GM13977 (cell line): ENCODE results near the gene SYT1.

ENCODE experiments used
- DNase-seq: peaks from one replicate; pipeline ENCODE4 v3.0.0; 2012; ENCODE audit warnings: low spot score
- in situ Hi-C: fragments of 300-500 bp; cut with MboI; formaldehyde crosslinking; loops from one replicate; pipeline ENCODE4 v1.12.0; 2022; ENCODE audit warnings: low sequenced_read_pairs, low pct_unique_long_range_greater_than_20kb, mixed read lengths, inconsistent platforms; ENCODE audit not compliant: unreplicated experiment
- TF ChIP-seq, protein P1 (sequence below): IDR thresholded peaks from 2 replicates; pipeline ENCODE4 v1.5.1; 2012; ENCODE audit warnings: mild to moderate bottlenecking, control low read depth; ENCODE audit not compliant: insufficient read depth; ENCODE audit errors: extremely low read depth, missing control alignments

The SYT1 gene

DNA sequence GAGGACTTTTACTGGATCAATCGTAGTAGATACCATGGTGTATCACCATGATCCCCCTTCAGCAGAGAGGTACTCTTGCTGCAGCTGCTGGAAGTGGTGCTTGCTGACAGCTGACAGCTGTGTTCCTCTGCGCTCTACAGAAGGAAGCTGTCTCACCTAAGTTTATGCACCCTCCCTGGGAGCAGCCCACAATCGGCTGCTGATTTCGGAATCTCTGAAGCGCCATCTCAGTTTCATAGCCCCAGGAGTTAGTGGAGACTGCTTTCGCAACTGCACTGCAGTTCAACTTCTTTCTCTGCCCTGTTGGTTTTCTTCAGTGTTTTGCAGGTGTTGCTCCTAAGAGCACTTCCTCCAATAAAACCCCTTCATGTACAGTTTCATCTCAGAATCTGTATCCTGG is 588.3 kb downstream of the SYT1 start:
- in situ Hi-C loops = no loop called here
- no peak for DNase-seq

DNA sequence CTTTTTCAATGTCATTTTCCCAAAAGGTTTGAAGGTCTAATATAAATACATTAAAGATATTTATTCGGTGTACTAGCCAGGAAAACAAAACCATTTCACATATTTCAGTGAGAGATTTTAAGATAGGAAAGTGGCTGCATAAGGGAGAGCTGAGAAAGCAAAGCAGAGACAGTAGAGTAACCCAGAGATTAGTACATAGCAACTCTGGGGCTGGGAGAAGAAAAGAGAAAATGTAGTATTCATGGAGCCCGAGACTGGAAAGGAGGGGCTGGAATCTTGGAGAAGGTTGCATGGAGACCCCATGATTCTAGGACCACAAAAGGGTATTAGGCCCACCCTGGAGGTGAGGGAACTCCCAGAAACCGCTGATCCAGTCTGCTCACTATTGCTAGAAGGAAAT is 589.2 kb downstream of the SYT1 start:
- TF ChIP-seq, protein P1, sequence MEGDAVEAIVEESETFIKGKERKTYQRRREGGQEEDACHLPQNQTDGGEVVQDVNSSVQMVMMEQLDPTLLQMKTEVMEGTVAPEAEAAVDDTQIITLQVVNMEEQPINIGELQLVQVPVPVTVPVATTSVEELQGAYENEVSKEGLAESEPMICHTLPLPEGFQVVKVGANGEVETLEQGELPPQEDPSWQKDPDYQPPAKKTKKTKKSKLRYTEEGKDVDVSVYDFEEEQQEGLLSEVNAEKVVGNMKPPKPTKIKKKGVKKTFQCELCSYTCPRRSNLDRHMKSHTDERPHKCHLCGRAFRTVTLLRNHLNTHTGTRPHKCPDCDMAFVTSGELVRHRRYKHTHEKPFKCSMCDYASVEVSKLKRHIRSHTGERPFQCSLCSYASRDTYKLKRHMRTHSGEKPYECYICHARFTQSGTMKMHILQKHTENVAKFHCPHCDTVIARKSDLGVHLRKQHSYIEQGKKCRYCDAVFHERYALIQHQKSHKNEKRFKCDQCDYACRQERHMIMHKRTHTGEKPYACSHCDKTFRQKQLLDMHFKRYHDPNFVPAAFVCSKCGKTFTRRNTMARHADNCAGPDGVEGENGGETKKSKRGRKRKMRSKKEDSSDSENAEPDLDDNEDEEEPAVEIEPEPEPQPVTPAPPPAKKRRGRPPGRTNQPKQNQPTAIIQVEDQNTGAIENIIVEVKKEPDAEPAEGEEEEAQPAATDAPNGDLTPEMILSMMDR = no peak
- in situ Hi-C loops = no loop called here
- DNase-seq = no peak

More for the DNA sequence above, 588.3 kb downstream of the SYT1 start:
- TF ChIP-seq, protein P1 = no peak

DNA sequence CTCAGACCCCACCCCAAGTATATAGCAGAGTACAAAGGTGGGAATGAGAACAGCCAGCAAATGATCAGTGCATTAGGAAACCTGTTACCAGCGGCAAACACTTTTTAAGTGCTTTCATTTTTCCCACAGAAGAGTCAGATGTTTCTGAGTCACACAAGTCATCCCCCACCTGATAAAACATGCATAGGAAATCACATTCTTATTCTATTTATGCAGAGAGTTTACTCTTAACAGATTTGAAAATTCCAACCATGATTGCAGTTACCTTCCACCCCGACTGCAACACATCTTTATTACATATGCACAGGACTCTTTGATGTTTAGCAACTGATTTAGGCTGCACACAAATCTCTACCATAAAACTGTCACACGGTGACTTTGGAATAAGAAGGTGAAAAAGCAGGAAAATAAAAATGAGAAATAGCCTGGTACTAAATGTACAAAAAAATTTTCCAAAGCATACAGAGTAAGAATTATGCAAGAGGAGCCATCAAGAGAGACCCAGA is 589.8 kb downstream of the SYT1 start:
- TF ChIP-seq, protein P1 = no peak
- no peak for DNase-seq
- in situ Hi-C loops = no loop called here

DNA sequence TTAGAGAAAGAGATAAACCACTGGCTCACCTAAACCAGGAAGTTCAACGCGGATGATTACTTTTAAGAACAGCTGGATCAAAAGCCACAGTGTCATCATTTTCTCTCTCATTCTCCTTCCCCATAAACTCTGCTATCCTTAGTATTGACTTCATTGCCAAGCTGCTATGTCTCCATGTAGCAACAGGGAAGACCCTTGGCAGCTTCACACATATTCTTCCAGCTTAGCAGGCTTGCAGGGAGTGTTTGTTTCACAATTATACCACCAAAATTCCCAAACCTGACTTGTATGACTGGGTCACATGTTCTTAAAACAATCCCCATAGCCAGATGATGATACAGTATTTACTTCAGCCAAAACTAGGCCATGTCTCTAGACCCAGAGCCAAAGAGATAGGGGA is 590.7 kb downstream of the SYT1 start:
- TF ChIP-seq, protein P1 = no peak
- in situ Hi-C loops = no loop called here
- no peak for DNase-seq

DNA sequence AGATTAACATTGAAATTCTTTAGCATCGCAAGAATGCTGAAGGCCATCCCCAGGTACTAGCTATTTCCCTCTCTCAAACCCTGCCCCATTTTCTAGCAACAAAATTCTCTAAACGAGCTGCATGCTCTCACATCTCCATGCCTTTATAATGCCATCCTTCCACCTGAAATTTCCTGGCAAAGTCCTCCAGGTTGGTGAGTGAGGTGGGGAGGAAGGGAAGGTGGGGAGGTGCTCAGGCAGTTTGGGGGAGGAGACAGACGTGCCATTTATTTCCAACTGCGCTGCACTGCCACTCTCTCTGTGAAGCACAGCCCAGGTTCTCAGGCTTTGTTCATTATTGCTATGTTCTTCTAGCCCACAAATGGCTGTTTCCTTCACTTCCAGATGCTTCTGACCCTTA is 617.7 kb downstream of the SYT1 start:
- in situ Hi-C loops = no loop called here
- no peak for DNase-seq
- TF ChIP-seq, protein P1 = no peak

DNA sequence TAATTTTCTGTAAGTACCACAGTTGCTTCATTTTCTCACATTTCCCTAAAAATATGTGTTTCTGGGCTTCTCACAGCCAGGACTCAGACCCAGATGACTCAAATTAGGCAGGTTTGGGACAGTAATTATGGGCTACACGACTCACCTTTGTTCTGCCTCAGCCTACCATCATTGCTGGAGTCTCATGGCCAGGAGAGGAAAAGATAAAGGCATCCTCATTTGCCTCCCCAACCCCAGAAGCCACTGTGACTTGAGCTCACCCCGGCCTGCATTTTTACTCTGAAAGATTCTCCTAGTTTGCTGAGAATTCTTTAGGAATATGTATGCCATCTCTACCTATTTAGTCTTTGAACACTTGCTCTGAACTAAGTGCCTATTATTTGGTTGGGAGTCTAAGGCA is 618.3 kb downstream of the SYT1 start:
- DNase-seq = no peak
- TF ChIP-seq, protein P1 = no peak
- in situ Hi-C loops = no loop called here

DNA sequence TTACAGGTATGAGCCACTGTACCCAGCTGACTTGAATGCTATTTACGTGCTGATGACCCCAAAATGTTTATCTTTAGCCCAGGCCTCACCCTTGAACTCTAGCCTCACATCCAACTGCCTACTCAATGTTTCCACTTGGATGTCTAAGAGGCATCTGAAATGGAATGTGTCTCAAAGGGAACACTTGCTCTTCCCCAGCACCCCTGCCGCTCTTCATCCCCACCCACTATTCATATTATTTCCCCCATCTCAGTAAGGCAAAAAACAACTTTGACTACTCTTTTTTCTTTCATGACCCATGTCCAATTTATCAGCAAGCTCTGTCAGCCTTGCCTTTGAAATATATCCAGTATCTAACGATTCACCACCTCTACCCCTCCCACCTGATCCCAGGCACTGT is 621.6 kb downstream of the SYT1 start:
- in situ Hi-C loops = no loop called here
- TF ChIP-seq, protein P1 = no peak
- no peak for DNase-seq
